ENCODE measurements around the gene DDI2.
A peak's percentile ranks its signal among the peaks of the same experiment; 100 is the strongest.
"Not testable (repeated sequence)": the region's sequence is repeated elsewhere in the genome, so short reads cannot be mapped to it uniquely, and the experiment has no call there.

DDI2 gene

GRCh38 chr1:15592285-15592684 lies 25.0 kb upstream of the DDI2 start:
- no peak for TF ChIP-seq CTCF (IDR thresholded peaks at IDR 0.05; ENCODE audit: low read depth, low read length)
- H3K4me3 ChIP-seq (ENCODE audit: low read depth, low read length): no peak overlapping the region
- no peak for DNase-seq (ENCODE audit: low read depth, low spot score)
- in situ Hi-C loops (cut with HindIII; ENCODE audit: low sequenced_read_pairs): no loop called here

GRCh38 chr1:15595809-15596617 lies 21.2 kb upstream of the DDI2 start:
- no peak overlapping the region for H3K4me3 ChIP-seq (ENCODE audit: low read depth, low read length)
- no peak for DNase-seq (ENCODE audit: low read depth, low spot score)
- in situ Hi-C loops (cut with HindIII; ENCODE audit: low sequenced_read_pairs): no loop called here
- no peak for TF ChIP-seq CTCF (IDR thresholded peaks at IDR 0.05; ENCODE audit: low read depth, low read length)

GRCh38 chr1:15598436-15598835 lies 18.8 kb upstream of the DDI2 start:
- no peak overlapping the region for H3K4me3 ChIP-seq (ENCODE audit: low read depth, low read length)
- DNase-seq (ENCODE audit: low read depth, low spot score): no peak
- in situ Hi-C loops (cut with HindIII; ENCODE audit: low sequenced_read_pairs): no loop called here
- no peak for TF ChIP-seq CTCF (IDR thresholded peaks at IDR 0.05; ENCODE audit: low read depth, low read length)

GRCh38 chr1:15603050-15603965 lies 13.9 kb upstream of the DDI2 start:
- H3K4me3 ChIP-seq (ENCODE audit: low read depth, low read length): peak overlapping the region; percentile 58
- peak; percentile 97 for DNase-seq (ENCODE audit: low read depth, low spot score)
- no peak for TF ChIP-seq CTCF (IDR thresholded peaks at IDR 0.05; ENCODE audit: low read depth, low read length)
- in situ Hi-C loops (cut with HindIII; ENCODE audit: low sequenced_read_pairs): no loop called here

GRCh38 chr1:15603966-15604282 lies 13.3 kb upstream of the DDI2 start:
- peak overlapping the region; percentile 58 for H3K4me3 ChIP-seq (ENCODE audit: low read depth, low read length)
- DNase-seq (ENCODE audit: low read depth, low spot score); in situ Hi-C loops (cut with HindIII; ENCODE audit: low sequenced_read_pairs): not testable (repeated sequence)

- DNase-seq (ENCODE audit: low read depth, low spot score); in situ Hi-C loops (cut with HindIII; ENCODE audit: low sequenced_read_pairs); H3K4me3 ChIP-seq (ENCODE audit: low read depth, low read length): not testable (repeated sequence)
Observed at GRCh38 chr1:15604400-15604799, 12.9 kb upstream of the DDI2 start.

- no peak for DNase-seq (ENCODE audit: low read depth, low spot score)
- H3K4me3 ChIP-seq (ENCODE audit: low read depth, low read length): no peak overlapping the region
- in situ Hi-C loops (cut with HindIII; ENCODE audit: low sequenced_read_pairs): no loop called here
Observed at GRCh38 chr1:15605398-15606383, 11.6 kb upstream of the DDI2 start.

More at GRCh38 chr1:15605398-15606383, 11.6 kb upstream of the DDI2 start:
- no peak for TF ChIP-seq CTCF (IDR thresholded peaks at IDR 0.05; ENCODE audit: low read depth, low read length)
